ENCODE data around the gene HNRNPU.
A peak's percentile ranks its signal among the peaks of the same experiment; 100 is the strongest.

HNRNPU gene

GRCh38 chr1:244843148-244843978, 21.0 kb downstream of the HNRNPU start:
- H3K36me3 ChIP-seq (ENCODE audit: control insufficient read depth, insufficient read depth, low read length), result peaks cover 7% of the 10 kb centered on the region
- H3K4me3 ChIP-seq (replicated peaks; ENCODE audit: low read depth, low read length), result no peak overlapping the region
- no peak for DNase-seq (ENCODE audit: extremely low read depth, insufficient read length)
- no peaks in the 10 kb centered on the region for H3K27me3 ChIP-seq (replicated peaks; ENCODE audit: control insufficient read depth, insufficient read depth, low read length)
- no peak for TF ChIP-seq CTCF (IDR thresholded peaks at IDR 0.05; ENCODE audit: insufficient read depth, low read length, poor library complexity, severe bottlenecking)

- no peak for TF ChIP-seq CTCF (IDR thresholded peaks at IDR 0.05; ENCODE audit: insufficient read depth, low read length, poor library complexity, severe bottlenecking)
- DNase-seq (ENCODE audit: extremely low read depth, insufficient read length), result no peak
- Histone ChIP-seq H3K4me3 (replicated peaks; ENCODE audit: low read depth, low read length) (no peak overlapping the region), H3K36me3 (ENCODE audit: control insufficient read depth, insufficient read depth, low read length) (peaks cover 7% of the 10 kb centered on the region), H3K27me3 (replicated peaks; ENCODE audit: control insufficient read depth, insufficient read depth, low read length) (no peaks in the 10 kb centered on the region)
Observed at GRCh38 chr1:244841273-244841927, 22.9 kb downstream of the HNRNPU start.

GRCh38 chr1:244840219-244840794, 24.0 kb downstream of the HNRNPU start:
- H3K36me3 ChIP-seq (ENCODE audit: control insufficient read depth, insufficient read depth, low read length), result peaks cover 3% of the 10 kb centered on the region
- no peaks in the 10 kb centered on the region for H3K27me3 ChIP-seq (replicated peaks; ENCODE audit: control insufficient read depth, insufficient read depth, low read length)
- no peak overlapping the region for H3K4me3 ChIP-seq (replicated peaks; ENCODE audit: low read depth, low read length)
- DNase-seq (ENCODE audit: extremely low read depth, insufficient read length), result no peak
- no peak for TF ChIP-seq CTCF (IDR thresholded peaks at IDR 0.05; ENCODE audit: insufficient read depth, low read length, poor library complexity, severe bottlenecking)

GRCh38 chr1:244839656-244840055, 24.7 kb downstream of the HNRNPU start:
- H3K36me3 ChIP-seq (ENCODE audit: control insufficient read depth, insufficient read depth, low read length), result peaks cover 3% of the 10 kb centered on the region
- no peaks in the 10 kb centered on the region for H3K27me3 ChIP-seq (replicated peaks; ENCODE audit: control insufficient read depth, insufficient read depth, low read length)
- no peak overlapping the region for H3K4me3 ChIP-seq (replicated peaks; ENCODE audit: low read depth, low read length)
- DNase-seq (ENCODE audit: extremely low read depth, insufficient read length), result no peak
- TF ChIP-seq CTCF (IDR thresholded peaks at IDR 0.05; ENCODE audit: insufficient read depth, low read length, poor library complexity, severe bottlenecking), result no peak

- DNase-seq (ENCODE audit: extremely low read depth, insufficient read length), result no peak
- no peak for TF ChIP-seq CTCF (IDR thresholded peaks at IDR 0.05; ENCODE audit: insufficient read depth, low read length, poor library complexity, severe bottlenecking)
- Histone ChIP-seq H3K4me3 (replicated peaks; ENCODE audit: low read depth, low read length) (peak overlapping the region; percentile 31; the same call in 1 of the 2 replicates), H3K36me3 (ENCODE audit: control insufficient read depth, insufficient read depth, low read length) (no peaks in the 10 kb centered on the region; the same call in none of the 2 replicates), H3K27me3 (replicated peaks; ENCODE audit: control insufficient read depth, insufficient read depth, low read length) (no peaks in the 10 kb centered on the region)
Observed at GRCh38 chr1:244837597-244838258, 26.6 kb downstream of the HNRNPU start.

All from GM06990 (cell line).